Measurements from ENCODE around the gene CACNA2D4. TPM values are rescaled to one million over a fixed set of nuclear protein-coding genes. Genes with fewer than 3 reads are reported as not detected.

Gene CACNA2D4
- total RNA-seq, 1 donor from 2014 or later = not detected

DNA sequence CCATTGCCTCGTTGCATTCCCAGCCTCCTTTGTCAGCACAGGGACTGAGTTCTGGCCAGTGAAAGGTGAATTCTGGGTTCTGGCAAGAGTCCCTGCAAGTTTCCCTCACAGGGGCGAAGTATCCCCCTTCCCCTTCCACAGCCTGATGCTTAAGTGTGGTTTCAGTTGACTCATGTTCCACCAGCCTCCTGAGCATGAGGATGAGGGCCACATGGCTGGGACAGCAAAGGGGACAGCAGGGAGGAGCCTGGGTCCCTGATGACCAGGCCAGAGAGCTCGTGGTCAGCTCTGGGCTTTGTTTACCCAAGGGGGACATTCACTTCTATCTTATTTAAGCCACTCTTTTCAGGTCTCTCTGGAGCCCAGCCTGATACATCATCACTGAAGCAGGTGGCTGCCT, 36.5 kb downstream of the CACNA2D4 start:
- peaks cover 4% of the 10 kb centered on the region for H3K9me3 Mint-ChIP-seq (ENCODE audit: unreplicated experiment)
- H3K4me1 Mint-ChIP-seq (ENCODE audit: low read depth, unreplicated experiment) = peaks cover 8% of the 10 kb centered on the region
- TF ChIP-seq, protein P1, sequence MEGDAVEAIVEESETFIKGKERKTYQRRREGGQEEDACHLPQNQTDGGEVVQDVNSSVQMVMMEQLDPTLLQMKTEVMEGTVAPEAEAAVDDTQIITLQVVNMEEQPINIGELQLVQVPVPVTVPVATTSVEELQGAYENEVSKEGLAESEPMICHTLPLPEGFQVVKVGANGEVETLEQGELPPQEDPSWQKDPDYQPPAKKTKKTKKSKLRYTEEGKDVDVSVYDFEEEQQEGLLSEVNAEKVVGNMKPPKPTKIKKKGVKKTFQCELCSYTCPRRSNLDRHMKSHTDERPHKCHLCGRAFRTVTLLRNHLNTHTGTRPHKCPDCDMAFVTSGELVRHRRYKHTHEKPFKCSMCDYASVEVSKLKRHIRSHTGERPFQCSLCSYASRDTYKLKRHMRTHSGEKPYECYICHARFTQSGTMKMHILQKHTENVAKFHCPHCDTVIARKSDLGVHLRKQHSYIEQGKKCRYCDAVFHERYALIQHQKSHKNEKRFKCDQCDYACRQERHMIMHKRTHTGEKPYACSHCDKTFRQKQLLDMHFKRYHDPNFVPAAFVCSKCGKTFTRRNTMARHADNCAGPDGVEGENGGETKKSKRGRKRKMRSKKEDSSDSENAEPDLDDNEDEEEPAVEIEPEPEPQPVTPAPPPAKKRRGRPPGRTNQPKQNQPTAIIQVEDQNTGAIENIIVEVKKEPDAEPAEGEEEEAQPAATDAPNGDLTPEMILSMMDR (IDR thresholded peaks at IDR 0.05; ENCODE audit: partially characterized antibody, unreplicated experiment) = no peak
- no peak overlapping the region for H3K27ac Mint-ChIP-seq (ENCODE audit: unreplicated experiment)
- DNase-seq = no peak
- no peaks in the 10 kb centered on the region for H3K27me3 Mint-ChIP-seq (ENCODE audit: unreplicated experiment)
- no peak overlapping the region for H3K4me3 Mint-ChIP-seq (ENCODE audit: unreplicated experiment)
- no peaks in the 10 kb centered on the region for H3K36me3 Mint-ChIP-seq (ENCODE audit: unreplicated experiment)

DNA sequence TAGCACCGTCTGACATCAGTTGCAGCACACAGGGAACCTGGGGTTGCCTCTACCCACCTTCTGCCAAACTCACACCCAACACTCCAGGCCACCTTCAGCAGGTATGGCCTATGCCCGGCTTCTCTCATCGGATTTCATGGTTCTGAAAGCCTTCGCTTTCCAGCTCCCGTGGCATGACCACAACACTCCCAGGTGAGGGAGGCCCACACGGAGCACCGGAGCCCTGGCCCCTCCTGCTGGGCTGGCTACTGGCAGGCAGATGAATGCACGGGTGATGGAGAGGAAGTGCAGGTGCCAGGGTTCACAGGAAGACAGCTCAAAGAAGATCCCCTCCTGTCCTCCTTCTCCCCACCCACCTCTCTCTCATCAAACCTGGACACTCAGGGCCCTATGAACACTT, 37.2 kb downstream of the CACNA2D4 start:
- Mint-ChIP-seq H3K4me1 (ENCODE audit: low read depth, unreplicated experiment) (peaks cover 8% of the 10 kb centered on the region), H3K27ac (ENCODE audit: unreplicated experiment) (no peak overlapping the region), H3K9me3 (ENCODE audit: unreplicated experiment) (peaks cover 2% of the 10 kb centered on the region), H3K36me3 (ENCODE audit: unreplicated experiment) (no peaks in the 10 kb centered on the region), H3K4me3 (ENCODE audit: unreplicated experiment) (no peak overlapping the region), H3K27me3 (ENCODE audit: unreplicated experiment) (peaks cover 2% of the 10 kb centered on the region)
- DNase-seq = no peak
- TF ChIP-seq, protein P1 (IDR thresholded peaks at IDR 0.05; ENCODE audit: partially characterized antibody, unreplicated experiment) = no peak

DNA sequence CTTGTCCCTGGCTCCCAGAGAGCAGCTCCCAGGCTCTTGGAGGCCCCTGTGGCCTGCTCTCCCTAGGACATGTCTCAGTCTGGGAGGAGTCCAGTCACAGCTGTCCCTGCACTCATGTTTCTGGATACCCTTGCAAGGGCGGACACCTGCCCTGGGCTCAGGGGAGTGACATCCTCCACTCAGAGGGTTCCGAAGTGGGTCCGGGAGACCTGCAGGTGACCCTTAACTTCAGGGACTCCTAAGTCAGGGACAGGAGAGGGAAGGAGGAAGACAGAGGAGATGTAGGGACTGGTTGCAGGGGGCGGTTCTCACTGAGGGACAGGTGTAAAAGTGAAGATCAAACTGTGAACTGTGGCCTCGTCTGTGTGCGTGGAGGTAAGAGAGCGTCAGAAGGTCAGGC, 37.6 kb downstream of the CACNA2D4 start:
- H3K27me3 Mint-ChIP-seq (ENCODE audit: unreplicated experiment) = peaks cover 3% of the 10 kb centered on the region
- no peaks in the 10 kb centered on the region for H3K36me3 Mint-ChIP-seq (ENCODE audit: unreplicated experiment)
- peaks cover 1% of the 10 kb centered on the region for H3K9me3 Mint-ChIP-seq (ENCODE audit: unreplicated experiment)

DNA sequence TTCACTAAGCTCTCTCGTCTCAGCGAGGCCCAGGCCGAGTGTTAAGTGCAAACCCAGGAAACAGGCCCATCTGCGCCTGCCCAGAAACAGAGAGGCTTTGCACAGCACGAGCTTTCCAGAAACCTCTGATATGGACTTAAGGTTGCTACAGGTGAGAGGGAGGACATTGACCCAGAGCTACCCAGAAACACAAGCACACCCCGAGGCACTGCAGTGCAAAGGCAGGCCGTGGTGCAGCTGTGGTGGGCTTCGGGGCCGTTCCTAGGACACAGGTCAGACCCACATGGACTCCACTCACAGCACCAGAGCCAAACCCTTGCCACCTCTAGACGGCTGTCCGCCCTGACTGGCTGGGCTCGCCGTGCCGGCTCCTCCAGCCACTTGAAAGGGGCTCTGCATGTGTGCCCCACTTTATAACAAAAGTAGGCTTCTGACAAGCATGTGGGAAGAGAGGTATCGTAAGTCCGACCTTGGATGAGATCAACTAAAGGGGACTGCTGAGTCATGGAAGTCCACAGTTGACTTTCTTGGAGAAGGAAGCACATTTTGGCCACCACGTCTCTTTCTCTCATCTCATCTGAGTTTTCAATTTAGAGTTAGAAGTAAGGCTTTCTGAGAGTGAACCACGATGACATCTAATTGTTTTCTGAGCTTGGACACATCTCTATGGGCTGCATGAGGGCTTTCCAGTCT, 38.2 kb downstream of the CACNA2D4 start:
- H3K4me3 Mint-ChIP-seq (ENCODE audit: unreplicated experiment) = no peak overlapping the region
- no peaks in the 10 kb centered on the region for H3K36me3 Mint-ChIP-seq (ENCODE audit: unreplicated experiment)
- TF ChIP-seq, protein P1 (IDR thresholded peaks at IDR 0.05; ENCODE audit: partially characterized antibody, unreplicated experiment) = no peak
- no peak overlapping the region for H3K27ac Mint-ChIP-seq (ENCODE audit: unreplicated experiment)
- H3K9me3 Mint-ChIP-seq (ENCODE audit: unreplicated experiment) = no peaks in the 10 kb centered on the region
- DNase-seq = no peak
- peaks cover 15% of the 10 kb centered on the region for H3K4me1 Mint-ChIP-seq (ENCODE audit: low read depth, unreplicated experiment)
- H3K27me3 Mint-ChIP-seq (ENCODE audit: unreplicated experiment) = peaks cover 5% of the 10 kb centered on the region

More for the DNA sequence above, 37.6 kb downstream of the CACNA2D4 start:
- no peak overlapping the region for H3K27ac Mint-ChIP-seq (ENCODE audit: unreplicated experiment)
- peaks cover 10% of the 10 kb centered on the region for H3K4me1 Mint-ChIP-seq (ENCODE audit: low read depth, unreplicated experiment)
- DNase-seq = no peak
- TF ChIP-seq, protein P1 (IDR thresholded peaks at IDR 0.05; ENCODE audit: partially characterized antibody, unreplicated experiment) = no peak
- no peak overlapping the region for H3K4me3 Mint-ChIP-seq (ENCODE audit: unreplicated experiment)

DNA sequence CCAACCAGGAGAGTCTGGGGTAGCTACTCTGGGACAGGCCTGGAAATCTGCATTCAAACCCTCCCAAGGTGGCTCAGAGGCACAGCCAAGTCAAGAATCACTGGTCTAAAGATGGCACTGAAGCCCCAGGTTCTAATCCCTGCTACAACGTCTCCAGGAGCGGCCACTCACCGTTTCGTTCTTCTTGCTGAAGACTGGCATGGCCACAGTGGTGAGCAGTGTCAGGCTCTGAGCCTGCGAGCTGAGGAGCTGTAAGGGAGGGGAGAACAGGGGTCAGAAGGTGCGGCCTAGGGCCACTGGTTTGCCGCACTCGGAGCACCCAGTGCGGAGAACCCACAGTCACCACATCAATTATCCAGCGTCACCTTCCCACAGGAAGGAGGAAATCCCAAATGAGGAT, 38.8 kb downstream of the CACNA2D4 start:
- Mint-ChIP-seq H3K4me3 (ENCODE audit: unreplicated experiment) (no peak overlapping the region), H3K27ac (ENCODE audit: unreplicated experiment) (no peak overlapping the region), H3K27me3 (ENCODE audit: unreplicated experiment) (peaks cover 6% of the 10 kb centered on the region), H3K4me1 (ENCODE audit: low read depth, unreplicated experiment) (peaks cover 21% of the 10 kb centered on the region), H3K9me3 (ENCODE audit: unreplicated experiment) (peaks cover 1% of the 10 kb centered on the region), H3K36me3 (ENCODE audit: unreplicated experiment) (no peaks in the 10 kb centered on the region)
- DNase-seq = no peak
- TF ChIP-seq, protein P1 (IDR thresholded peaks at IDR 0.05; ENCODE audit: partially characterized antibody, unreplicated experiment) = no peak
